ENCODE results near the gene PHC2.

Gene PHC2

DNA sequence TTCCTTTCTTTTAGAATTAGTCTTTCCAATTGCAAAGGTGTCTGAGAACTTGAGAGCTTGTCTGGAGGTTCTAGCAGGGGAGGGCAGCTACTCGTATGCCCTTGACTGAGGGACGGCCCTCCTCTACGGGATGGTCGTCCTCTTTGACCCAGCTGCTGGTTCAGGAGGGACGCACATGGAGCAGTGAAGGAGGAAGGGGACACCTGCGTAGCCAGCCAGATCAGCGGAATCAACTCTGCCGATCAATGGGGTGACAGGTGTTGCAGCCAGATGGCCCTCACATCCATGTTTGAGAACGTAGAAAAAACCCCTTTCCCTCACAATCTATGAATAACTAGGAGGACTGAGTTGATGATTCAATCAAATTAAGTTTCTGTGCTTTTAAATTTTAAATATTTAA lies 94.3 kb downstream of the PHC2 start:
- no peak overlapping the region for H3K4me2 ChIP-seq (ENCODE audit: low read depth, low read length, poor library complexity, severe bottlenecking)
- H3K9me3 ChIP-seq (ENCODE audit: insufficient read depth, low read length): no peaks in the 10 kb centered on the region
- peaks cover 3% of the 10 kb centered on the region; the same call in 1 of the 2 replicates for H4K20me1 ChIP-seq (ENCODE audit: low read depth, low read length)
- no peak for TF ChIP-seq EZH2phosphoT487 (conservative IDR thresholded peaks at IDR 0.05; ENCODE audit: low read length)
- TF ChIP-seq, protein P1, sequence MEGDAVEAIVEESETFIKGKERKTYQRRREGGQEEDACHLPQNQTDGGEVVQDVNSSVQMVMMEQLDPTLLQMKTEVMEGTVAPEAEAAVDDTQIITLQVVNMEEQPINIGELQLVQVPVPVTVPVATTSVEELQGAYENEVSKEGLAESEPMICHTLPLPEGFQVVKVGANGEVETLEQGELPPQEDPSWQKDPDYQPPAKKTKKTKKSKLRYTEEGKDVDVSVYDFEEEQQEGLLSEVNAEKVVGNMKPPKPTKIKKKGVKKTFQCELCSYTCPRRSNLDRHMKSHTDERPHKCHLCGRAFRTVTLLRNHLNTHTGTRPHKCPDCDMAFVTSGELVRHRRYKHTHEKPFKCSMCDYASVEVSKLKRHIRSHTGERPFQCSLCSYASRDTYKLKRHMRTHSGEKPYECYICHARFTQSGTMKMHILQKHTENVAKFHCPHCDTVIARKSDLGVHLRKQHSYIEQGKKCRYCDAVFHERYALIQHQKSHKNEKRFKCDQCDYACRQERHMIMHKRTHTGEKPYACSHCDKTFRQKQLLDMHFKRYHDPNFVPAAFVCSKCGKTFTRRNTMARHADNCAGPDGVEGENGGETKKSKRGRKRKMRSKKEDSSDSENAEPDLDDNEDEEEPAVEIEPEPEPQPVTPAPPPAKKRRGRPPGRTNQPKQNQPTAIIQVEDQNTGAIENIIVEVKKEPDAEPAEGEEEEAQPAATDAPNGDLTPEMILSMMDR (IDR thresholded peaks at IDR 0.05; ENCODE audit: insufficient read depth, low read length, poor library complexity, severe bottlenecking): no peak
- H3K4me3 ChIP-seq (ENCODE audit: insufficient read depth, low read length, poor library complexity, severe bottlenecking): no peak overlapping the region
- no peaks in the 10 kb centered on the region for H3K9me2 ChIP-seq (replicated peaks; ENCODE audit: insufficient read depth, low read length)
- H2AFZ ChIP-seq (ENCODE audit: low read depth, low read length, severe bottlenecking): no peak overlapping the region
- H3K27me3 ChIP-seq (ENCODE audit: low read length): no peaks in the 10 kb centered on the region
- no peaks in the 10 kb centered on the region for H3K36me3 ChIP-seq (ENCODE audit: low read length)
- no peaks in the 10 kb centered on the region for H3K79me2 ChIP-seq (ENCODE audit: insufficient read depth, low read length)
- H3K27ac ChIP-seq (ENCODE audit: low read depth, low read length): no peak overlapping the region
- H3K9ac ChIP-seq (ENCODE audit: low read length): no peak overlapping the region
- H3F3A ChIP-seq (ENCODE audit: insufficient read depth): no peaks in the 10 kb centered on the region

DNA sequence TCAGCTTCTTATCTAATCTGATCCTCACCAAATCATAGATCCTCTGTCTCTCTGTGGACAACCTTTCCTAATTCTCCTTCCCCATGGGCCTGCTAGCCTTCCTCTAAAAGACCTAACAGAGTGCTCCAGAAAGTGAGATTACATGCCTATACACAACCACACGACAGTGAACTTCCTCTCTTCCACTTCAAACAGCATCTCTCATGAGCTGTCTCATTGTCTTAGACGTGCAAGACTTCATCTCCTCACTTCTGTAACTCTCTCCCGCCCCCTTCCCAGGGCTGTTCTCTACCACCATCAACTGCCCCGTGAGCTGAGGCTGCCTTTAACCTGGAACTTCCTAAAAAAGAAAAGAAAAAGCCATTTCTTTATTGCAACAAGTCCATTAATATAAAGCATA lies 95.9 kb downstream of the PHC2 start:
- H3K9me3 ChIP-seq (ENCODE audit: insufficient read depth, low read length): no peaks in the 10 kb centered on the region
- H3K27ac ChIP-seq (ENCODE audit: low read depth, low read length): no peak overlapping the region
- H3K9me2 ChIP-seq (replicated peaks; ENCODE audit: insufficient read depth, low read length): no peaks in the 10 kb centered on the region
- H2AFZ ChIP-seq (ENCODE audit: low read depth, low read length, severe bottlenecking): no peak overlapping the region
- H3K27me3 ChIP-seq (ENCODE audit: low read length): no peaks in the 10 kb centered on the region
- H3K36me3 ChIP-seq (ENCODE audit: low read length): no peaks in the 10 kb centered on the region
- H3F3A ChIP-seq (ENCODE audit: insufficient read depth): no peaks in the 10 kb centered on the region
- H4K20me1 ChIP-seq (ENCODE audit: low read depth, low read length): no peaks in the 10 kb centered on the region
- no peak overlapping the region for H3K9ac ChIP-seq (ENCODE audit: low read length)
- H3K79me2 ChIP-seq (ENCODE audit: insufficient read depth, low read length): no peaks in the 10 kb centered on the region
- TF ChIP-seq, protein P1 (IDR thresholded peaks at IDR 0.05; ENCODE audit: insufficient read depth, low read length, poor library complexity, severe bottlenecking): no peak
- TF ChIP-seq EZH2phosphoT487 (conservative IDR thresholded peaks at IDR 0.05; ENCODE audit: low read length): no peak
- H3K4me3 ChIP-seq (ENCODE audit: insufficient read depth, low read length, poor library complexity, severe bottlenecking): no peak overlapping the region
- no peak overlapping the region for H3K4me2 ChIP-seq (ENCODE audit: low read depth, low read length, poor library complexity, severe bottlenecking)

DNA sequence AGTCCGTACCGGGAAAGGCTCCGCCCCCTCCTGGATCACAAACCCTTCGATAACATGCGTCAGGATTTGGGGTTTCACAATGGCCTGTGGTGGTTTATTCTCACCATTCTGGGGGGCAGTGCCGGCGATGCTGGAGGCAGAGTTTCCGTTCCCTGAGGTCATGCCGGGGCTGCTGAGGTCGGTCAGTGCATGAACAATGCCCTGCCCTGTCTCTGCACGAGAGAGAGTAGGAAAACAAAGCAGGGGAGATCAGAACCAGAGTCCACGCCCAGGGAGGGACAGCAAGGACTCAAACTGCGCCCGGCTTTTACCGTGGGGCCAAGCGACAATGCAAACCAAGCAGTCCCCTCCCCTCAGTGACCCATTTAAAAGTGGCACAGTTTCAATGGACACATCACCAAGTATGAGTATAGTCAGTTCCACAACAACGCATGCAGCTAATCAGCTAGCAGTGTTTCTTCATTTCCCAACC lies 96.8 kb downstream of the PHC2 start:
- H4K20me1 ChIP-seq (ENCODE audit: low read depth, low read length): no peaks in the 10 kb centered on the region
- no peak overlapping the region for H3K4me2 ChIP-seq (ENCODE audit: low read depth, low read length, poor library complexity, severe bottlenecking)
- H3K9me3 ChIP-seq (ENCODE audit: insufficient read depth, low read length): no peaks in the 10 kb centered on the region
- no peaks in the 10 kb centered on the region for H3K79me2 ChIP-seq (ENCODE audit: insufficient read depth, low read length)
- no peak overlapping the region for H2AFZ ChIP-seq (ENCODE audit: low read depth, low read length, severe bottlenecking)
- H3K27me3 ChIP-seq (ENCODE audit: low read length): no peaks in the 10 kb centered on the region
- H3K27ac ChIP-seq (ENCODE audit: low read depth, low read length): no peak overlapping the region
- no peaks in the 10 kb centered on the region for H3F3A ChIP-seq (ENCODE audit: insufficient read depth)
- TF ChIP-seq, protein P1 (IDR thresholded peaks at IDR 0.05; ENCODE audit: insufficient read depth, low read length, poor library complexity, severe bottlenecking): no peak
- TF ChIP-seq EZH2phosphoT487 (conservative IDR thresholded peaks at IDR 0.05; ENCODE audit: low read length): no peak
- no peak overlapping the region for H3K9ac ChIP-seq (ENCODE audit: low read length)
- no peaks in the 10 kb centered on the region for H3K36me3 ChIP-seq (ENCODE audit: low read length)
- no peaks in the 10 kb centered on the region for H3K9me2 ChIP-seq (replicated peaks; ENCODE audit: insufficient read depth, low read length)
- H3K4me3 ChIP-seq (ENCODE audit: insufficient read depth, low read length, poor library complexity, severe bottlenecking): no peak overlapping the region
